ENCODE results near the gene MTHFD2L.
"Not testable (repeated sequence)": the region's sequence is repeated elsewhere in the genome, so short reads cannot be mapped to it uniquely, and the experiment has no call there.

Gene MTHFD2L

GRCh38 chr4:74189331-74190043 is 31.6 kb downstream of the MTHFD2L start:
- DNase-seq (ENCODE audit: low spot score), result peak; percentile 65

- no peak for DNase-seq (ENCODE audit: low spot score)
These were observed 32.4 kb downstream of the MTHFD2L start for GRCh38 chr4:74190332-74190731.

DNA sequence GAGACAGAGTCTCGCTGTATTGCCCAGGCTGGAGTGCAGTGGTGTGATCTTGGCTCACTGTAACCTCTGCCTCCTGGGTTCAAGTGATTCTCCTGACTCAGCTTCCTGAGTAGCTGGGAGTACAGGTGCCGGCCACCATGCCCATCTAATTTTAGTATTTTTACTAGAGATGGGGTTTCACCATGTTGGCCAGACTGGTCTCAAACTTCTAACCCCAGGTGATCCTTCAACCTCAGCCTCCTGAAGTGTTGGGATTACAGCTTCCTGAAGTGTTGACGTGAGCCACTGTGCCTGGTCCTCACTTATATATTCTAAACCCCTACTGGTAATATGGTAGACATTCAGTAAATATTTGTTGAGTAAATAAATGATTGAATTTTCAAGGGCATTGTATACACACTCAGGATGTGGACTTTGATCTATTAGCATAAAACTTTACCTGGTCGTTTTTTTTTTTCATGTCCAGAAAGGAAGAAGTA is 33.0 kb downstream of the MTHFD2L start:
- DNase-seq (ENCODE audit: low spot score), result peak; percentile 63

- no peak for DNase-seq (ENCODE audit: low spot score)
These were observed 39.2 kb downstream of the MTHFD2L start for GRCh38 chr4:74197080-74197479.

DNA sequence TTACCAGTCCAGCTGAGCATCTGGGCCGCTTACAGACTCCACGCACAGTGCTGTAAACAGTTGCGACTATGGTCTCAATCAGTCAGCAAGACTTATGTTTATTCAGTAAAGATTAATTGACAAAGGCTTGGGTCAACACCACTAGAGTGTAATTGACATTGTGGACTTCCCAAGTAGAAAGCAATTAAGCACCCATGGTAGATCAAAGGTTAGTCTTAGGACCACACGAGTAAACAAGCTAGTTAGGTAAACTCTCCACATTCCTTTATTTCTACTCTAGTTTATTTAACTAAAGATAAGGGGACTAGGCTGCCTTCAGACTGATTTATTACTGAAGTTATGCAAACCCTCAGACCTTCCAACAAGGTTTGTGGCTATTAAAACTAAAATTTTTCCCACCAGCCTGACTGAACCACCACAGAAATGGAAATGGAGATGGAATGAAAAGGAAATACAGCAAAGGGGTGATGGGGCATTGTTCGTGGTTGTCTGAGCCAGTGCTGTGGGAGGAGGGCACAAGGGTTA is 44.2 kb downstream of the MTHFD2L start:
- peak; percentile 51 for DNase-seq (ENCODE audit: low spot score)

DNA sequence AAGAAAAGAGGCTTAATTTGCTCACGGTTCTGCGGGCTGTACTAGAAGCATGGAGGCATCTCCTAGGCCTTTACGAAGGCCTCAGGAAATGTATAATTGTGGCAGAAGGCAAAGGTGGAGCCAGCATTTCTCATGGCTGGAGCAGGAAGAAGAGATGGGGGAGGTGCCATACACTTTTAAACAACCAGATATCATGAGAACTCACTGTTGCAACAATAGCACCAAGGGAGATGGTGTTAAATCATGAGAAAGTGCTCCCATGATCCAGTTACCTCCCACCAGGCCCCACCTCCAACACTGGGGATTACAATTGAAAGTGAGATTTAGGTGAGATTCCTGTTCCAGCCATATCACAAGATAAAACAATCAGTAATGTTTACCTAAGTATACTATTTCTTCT is 45.5 kb downstream of the MTHFD2L start:
- no peak for DNase-seq (ENCODE audit: low spot score)

- no peak for DNase-seq (ENCODE audit: low spot score)
These were observed 47.1 kb downstream of the MTHFD2L start for GRCh38 chr4:74205046-74205445.

DNA sequence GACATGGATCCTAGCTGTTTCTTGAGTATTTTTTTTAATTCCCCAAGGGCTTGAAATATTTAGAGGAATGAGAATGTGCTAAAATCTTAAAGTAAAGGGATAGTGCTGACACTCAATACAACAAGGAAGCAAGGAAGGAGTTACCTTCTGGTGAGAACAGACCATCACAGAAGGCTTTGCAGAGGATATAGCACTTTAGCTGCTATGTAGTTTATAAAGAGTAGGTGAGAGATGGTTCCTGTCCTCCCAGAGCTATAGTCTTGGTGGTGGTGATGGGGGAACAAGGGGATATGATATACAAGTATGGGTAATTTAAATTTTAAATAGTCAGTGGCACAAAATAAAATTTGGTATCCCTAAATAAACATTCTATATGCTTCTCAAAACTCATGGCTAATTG is 47.6 kb downstream of the MTHFD2L start:
- DNase-seq (ENCODE audit: low spot score), result no peak

- DNase-seq (ENCODE audit: low spot score), result no peak
These were observed 48.3 kb downstream of the MTHFD2L start for GRCh38 chr4:74206088-74206825.

GRCh38 chr4:74214457-74215159 is 56.7 kb downstream of the MTHFD2L start:
- not testable (repeated sequence) for DNase-seq (ENCODE audit: low spot score)

- not testable (repeated sequence) for DNase-seq (ENCODE audit: low spot score)
These were observed 57.3 kb downstream of the MTHFD2L start for GRCh38 chr4:74215236-74215635.

GRCh38 chr4:74217365-74217764 is 59.4 kb downstream of the MTHFD2L start:
- DNase-seq (ENCODE audit: low spot score), result no peak

GRCh38 chr4:74218201-74218600 is 60.3 kb downstream of the MTHFD2L start:
- DNase-seq (ENCODE audit: low spot score), result no peak

DNA sequence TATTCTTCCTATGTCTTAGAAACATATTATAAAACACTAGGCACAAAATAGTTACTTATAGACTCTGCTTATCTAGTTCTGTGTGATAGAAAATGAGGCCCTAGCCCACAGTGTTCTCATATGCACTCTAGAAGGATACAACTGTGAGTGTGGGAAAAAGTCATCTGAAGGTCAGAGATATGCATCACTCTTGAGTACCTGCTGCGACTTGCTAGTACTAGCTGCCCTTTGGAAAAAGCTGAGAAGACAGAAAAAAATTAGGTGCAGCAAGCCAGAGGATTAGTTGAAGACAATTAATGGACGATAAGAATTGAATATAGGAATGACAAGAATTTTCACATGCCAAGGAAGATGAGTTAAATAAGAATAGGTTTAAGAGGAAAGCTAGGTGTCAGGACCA is 61.3 kb downstream of the MTHFD2L start:
- no peak for DNase-seq (ENCODE audit: low spot score)

- DNase-seq (ENCODE audit: low spot score), result no peak
These were observed 65.2 kb downstream of the MTHFD2L start for GRCh38 chr4:74223098-74223497.

DNA sequence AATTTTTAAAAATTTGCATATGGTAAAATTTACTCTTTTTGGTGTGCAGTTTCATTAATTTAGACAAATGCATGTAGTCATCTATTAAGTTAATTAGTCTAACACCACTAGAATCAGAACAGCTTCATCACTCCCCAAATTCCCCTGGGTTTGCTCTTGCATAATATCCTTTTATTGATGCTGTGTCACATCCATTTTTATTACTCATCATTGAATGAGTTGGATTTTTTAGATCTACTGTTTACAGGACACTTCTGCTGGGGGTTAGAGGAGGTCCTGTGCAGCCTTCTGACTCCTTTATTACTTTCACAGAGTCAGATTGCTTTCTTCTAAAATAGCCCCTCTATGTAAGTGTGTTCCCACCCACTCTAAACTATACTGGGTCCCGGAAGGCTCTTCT is 65.9 kb downstream of the MTHFD2L start:
- DNase-seq (ENCODE audit: low spot score), result no peak

DNA sequence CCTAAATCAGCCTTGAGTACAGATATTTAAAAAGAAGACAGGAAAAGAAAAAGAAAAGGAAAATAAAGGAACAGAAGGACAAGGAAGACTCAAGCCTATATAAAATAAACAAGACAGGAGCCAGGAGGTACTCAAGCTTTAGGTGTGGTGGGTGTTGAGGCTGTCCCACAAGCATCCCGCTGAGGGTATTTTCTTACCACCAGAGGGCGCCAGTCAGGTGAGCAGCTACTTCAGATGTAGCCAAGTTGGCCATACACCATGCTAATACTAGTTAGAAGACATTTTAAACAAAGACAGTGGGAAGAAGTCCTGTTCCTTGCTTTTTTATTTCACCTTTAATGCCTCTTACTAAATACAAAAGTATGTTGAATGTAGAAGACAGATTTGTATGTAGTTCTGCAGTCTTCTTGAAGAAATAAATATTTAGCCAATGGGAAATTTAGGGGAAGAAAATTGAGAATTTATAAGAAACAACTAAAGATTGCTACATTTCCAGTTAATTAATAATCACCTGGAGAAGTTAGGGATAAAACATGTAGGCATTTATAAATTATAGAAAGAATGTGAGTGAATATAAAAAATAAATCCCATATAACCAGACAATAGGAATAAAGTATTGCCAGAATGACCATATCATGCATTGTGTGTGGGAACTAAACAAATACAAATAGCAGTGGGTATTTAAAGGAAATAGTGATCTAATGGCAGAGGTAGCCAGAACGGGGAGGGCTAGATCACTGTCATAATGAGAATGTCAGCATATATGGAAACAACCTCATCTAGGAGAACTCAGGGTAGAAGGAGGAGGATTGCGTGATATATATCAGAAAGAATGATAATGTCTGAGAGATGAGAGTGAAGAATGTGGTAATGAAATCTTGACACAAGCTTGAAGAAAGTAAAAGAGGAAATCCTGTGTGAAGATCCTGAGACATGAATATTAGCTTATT is 71.0 kb downstream of the MTHFD2L start:
- peak; percentile 76 for DNase-seq (ENCODE audit: low spot score)

DNA sequence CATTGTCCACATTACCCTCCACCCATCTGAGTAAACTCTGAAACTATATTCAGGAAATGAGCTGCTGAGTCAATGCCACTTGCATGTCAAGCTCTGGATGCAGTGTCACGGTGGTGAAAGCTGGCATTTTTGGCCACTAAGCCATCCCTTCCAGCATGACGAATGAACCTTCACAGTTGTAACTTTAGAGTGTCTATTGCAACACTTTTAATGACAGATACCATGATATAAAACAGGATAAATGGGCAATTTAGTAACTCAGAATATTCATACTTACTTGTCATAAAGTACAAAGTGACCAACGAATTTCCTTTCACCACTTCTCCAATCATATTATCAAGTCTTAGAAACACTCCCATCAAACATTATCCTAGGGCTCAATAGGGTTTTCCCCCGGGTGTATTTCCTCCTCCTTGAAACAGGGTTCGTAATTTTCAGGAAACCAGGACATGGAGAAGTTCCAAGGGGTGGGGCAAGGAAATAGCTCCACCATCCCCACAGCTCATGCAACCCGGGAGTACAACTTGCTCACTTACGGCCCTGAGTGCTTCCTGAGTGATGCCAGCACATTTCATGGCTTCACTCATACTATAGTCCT is 73.1 kb downstream of the MTHFD2L start:
- peak; percentile 55 for DNase-seq (ENCODE audit: low spot score)

DNA sequence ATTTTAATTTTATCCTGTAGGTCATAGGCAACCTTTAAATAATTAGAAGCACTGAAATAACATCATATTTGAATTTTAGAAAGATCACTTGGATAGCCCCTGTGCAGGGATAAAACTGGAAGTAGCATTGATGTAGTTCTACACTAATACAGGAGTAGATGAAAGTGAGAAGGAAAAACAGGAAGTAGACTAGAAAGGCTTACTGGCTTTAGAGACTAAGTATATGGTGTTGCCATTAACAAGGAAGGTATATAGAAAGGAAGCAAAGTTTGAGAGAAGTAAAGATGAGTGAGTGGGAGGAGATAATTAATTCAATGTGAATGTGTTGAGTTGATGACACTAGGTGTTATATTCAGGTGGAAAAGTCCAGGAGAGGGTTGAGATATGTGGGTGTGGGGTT is 77.2 kb downstream of the MTHFD2L start:
- DNase-seq (ENCODE audit: low spot score), result no peak

DNA sequence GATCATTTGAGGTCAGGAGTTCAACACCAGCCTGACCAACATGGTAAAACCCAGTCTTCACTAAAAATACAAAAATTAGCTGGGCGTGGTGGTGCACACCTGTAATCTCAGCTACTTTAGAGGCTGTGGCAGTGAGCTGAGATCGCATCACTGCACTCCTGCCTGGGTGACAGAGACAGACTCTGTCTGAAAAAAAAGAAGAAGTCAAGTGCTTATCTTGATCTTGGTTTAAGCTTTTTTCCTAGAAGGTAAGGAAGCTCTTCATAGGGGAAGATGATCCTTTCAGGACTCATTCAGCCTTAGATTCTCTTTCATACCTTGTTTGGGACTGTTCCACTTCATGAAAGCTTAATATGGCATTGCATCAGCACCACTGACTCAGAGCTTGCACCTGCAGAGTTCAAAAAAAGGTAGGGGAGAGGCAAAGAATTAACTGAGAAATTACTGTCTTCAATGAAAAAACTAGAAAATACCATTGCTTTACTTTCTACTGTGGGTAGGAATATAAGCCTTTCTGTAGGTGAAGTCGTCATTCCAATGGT is 79.6 kb downstream of the MTHFD2L start:
- no peak for DNase-seq (ENCODE audit: low spot score)

DNA sequence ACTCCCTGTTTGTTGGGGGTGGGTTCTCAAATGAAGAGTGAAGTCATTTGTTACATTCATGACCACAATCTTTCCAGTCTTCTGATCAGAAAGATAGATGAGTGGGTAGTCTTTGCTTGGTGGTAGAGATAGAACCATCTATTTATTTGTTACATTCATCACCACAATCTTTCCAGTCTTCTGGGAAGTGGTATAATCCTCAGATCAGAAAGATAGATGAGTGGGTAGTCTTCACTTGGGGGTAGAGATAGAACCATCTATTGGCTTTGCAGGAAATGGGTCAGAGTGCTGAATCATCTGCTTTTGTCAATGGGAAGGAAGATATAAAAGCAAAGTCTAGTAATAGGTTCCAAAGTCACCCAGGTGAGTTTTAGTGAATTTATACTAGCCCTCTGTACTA is 86.1 kb downstream of the MTHFD2L start:
- no peak for DNase-seq (ENCODE audit: low spot score)
